NT2/D1 (cell line): ENCODE measurements around the gene THBS2.
"Not testable (repeated sequence)": the region's sequence is repeated elsewhere in the genome, so short reads cannot be mapped to it uniquely, and the experiment has no call there.

Experiments
- DNase-seq: peaks from one replicate; pipeline ENCODE4 v3.0.0-alpha.2; 2011; ENCODE audit warnings: low read depth, low spot score
- H3K27me3 ChIP-seq: 2 replicates; pipeline ENCODE4 v1.6.0; 2011; ENCODE audit warnings: mild to moderate bottlenecking; ENCODE audit not compliant: insufficient read length, insufficient read depth
- H3K36me3 ChIP-seq: 2 replicates; pipeline ENCODE4 v1.6.1; 2011; ENCODE audit warnings: mild to moderate bottlenecking, low read length, mixed read lengths; ENCODE audit not compliant: insufficient read depth, insufficient read length
- H3K4me1 ChIP-seq: 2 replicates; pipeline ENCODE4 v1.5.1; 2011; ENCODE audit not compliant: insufficient read depth, insufficient read length
- H3K4me3 ChIP-seq: 2 replicates; pipeline ENCODE4 v1.5.1; 2011; ENCODE audit warnings: low read depth; ENCODE audit not compliant: insufficient read length
- H3K9ac ChIP-seq: 2 replicates; pipeline ENCODE4 v1.6.0; 2011; ENCODE audit warnings: low read depth; ENCODE audit not compliant: insufficient read length
- H3K9me3 ChIP-seq: 2 replicates; pipeline ENCODE4 v1.5.1; 2011; ENCODE audit warnings: mild to moderate bottlenecking, low read length; ENCODE audit not compliant: insufficient read depth
- SUZ12 ChIP-seq: IDR thresholded peaks from 2 replicates; pipeline ENCODE4 v1.6.1; 2011; ENCODE audit not compliant: insufficient read length, insufficient read depth; ENCODE audit errors: extremely low read depth
- YY1 ChIP-seq: IDR thresholded peaks from 2 replicates; pipeline ENCODE4 v1.6.1; 2011; ENCODE audit not compliant: insufficient read length, insufficient read depth
- ZNF274 ChIP-seq: IDR thresholded peaks from 2 replicates; pipeline ENCODE4 v1.6.1; 2011; ENCODE audit warnings: mild to moderate bottlenecking, low read depth, low read length

Gene THBS2

DNA sequence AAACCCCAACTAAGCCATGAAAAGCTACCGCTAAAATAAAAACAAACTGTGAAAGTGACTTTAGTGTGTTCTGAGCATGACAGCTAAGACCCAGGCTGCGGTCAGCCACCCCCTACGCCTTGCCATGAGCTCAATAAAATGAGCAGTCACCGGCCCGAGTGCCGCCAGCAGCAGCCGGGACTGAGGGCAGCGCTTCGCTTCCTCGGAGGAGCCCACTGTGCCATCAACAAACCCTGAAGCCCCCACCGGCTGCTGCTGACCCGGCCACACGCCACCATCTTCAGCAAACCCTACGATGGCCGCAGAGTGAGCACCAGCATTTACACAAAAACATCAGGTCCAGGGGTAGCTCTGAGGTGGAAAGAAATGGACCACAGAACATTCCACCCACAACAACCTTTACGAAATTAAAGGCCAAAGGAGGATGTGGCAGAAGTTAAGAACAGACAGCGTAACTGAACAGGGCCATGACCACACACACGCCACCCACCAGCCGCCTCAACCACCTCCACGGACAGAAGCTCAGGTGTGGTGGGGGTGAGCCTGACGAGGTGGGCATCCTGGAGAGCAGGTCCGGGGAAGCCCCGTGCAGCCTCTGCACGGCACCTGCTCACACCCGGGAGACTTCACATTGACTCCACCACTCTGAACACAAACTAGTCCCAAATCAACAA lies 67.0 kb downstream of the THBS2 start:
- no peak overlapping the region for H3K9ac ChIP-seq
- DNase-seq, result no peak
- no peak for TF ChIP-seq SUZ12
- no peak for TF ChIP-seq ZNF274
- TF ChIP-seq YY1, result no peak
- H3K4me1 ChIP-seq, result peaks cover 4% of the 10 kb centered on the region
- H3K9me3 ChIP-seq, result no peaks in the 10 kb centered on the region
- H3K27me3 ChIP-seq, result no peaks in the 10 kb centered on the region
- H3K36me3 ChIP-seq, result no peaks in the 10 kb centered on the region
- H3K4me3 ChIP-seq, result no peak overlapping the region

DNA sequence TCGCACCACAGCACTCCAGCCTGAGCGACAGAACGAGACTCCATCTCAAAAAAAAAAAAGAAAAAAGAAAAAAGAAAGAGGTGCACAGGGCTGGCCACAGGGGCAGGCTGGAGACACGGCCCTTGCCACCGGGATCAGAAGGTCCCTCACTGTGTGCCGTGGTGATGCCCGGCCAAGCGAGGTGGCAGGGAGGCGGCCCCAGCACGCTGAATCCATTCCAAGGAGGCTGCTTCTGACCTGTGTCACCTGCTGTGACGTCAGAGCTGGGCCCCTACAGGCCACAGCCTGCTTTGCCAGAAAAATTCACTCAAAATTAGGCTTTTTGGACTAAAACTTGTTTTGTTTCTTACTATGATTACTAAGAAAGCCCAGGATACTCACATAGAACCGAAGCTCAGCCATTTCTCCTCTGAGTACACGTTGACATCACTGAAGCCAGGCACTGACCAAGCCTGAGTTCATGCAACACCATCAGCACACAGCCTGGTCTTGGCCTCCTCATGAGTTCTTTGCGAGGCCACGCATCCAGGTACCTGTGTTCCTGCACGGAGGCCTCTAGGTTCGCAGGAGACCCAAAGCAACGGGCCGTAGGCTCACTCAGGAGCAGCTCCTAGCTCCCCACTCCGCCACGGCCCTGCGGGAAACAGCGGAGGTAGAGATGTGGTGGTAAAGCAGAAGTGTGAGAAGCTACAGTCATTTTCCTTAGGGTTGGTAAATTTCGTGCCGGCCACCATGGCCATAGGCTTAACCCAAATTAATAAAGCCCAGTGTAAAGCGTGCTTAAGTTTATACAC lies 67.8 kb downstream of the THBS2 start:
- TF ChIP-seq ZNF274, result no peak
- no peak for TF ChIP-seq SUZ12
- TF ChIP-seq YY1, result no peak
- Histone ChIP-seq H3K27me3 (no peaks in the 10 kb centered on the region), H3K9me3 (no peaks in the 10 kb centered on the region), H3K9ac (no peak overlapping the region), H3K4me3 (no peak overlapping the region), H3K36me3 (no peaks in the 10 kb centered on the region), H3K4me1 (peaks cover 4% of the 10 kb centered on the region)
- DNase-seq, result no peak

DNA sequence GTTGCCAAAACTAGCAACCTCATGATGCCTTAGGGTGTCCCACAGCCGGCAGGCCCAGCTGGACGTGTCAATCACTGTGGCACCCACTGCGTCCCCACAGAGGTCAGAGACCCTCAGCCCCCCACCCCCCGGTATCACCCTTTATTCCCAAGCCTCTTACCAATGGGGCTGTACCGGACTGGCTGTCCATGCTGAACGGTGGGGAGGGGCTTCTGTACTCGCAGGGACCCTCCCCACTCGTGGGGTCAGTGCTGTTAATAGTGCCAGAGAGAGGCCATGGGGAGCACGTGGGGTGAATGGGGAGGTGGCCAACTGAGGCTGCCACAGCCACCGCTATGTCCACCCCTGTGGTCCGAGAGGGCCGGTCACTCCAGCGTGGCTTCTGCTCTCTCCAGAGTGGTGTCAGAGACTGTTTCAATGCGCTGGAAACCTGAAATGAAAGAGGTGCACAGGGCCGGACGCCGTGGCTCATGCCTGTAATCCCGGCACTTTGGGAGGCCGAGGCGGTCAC lies 68.6 kb downstream of the THBS2 start:
- TF ChIP-seq ZNF274 (no peak), YY1 (no peak)
- Histone ChIP-seq H3K36me3 (no peaks in the 10 kb centered on the region), H3K4me3 (no peak overlapping the region), H3K4me1 (peaks cover 1% of the 10 kb centered on the region), H3K9me3 (no peaks in the 10 kb centered on the region; the same call in 1 of the 2 replicates), H3K9ac (no peak overlapping the region), H3K27me3 (no peaks in the 10 kb centered on the region)
- no peak for DNase-seq

DNA sequence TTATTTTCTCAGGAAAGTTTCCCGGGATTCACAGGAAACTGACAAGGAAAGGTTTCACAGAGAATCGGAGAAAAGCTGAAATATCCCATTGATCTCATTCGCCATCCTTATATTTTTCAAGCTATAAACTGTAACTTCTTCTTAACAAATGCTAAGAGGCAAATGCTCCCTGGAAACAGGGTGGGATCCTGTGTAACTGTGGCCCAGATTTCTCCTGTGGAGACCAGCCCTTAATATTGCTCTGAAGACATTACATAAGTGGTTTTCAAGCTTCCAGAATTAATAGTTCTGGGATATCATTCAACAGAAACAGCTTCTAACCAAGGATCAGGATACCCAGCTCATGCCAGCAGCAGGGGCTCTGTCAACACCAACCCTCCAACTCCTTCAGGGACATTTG lies 69.2 kb downstream of the THBS2 start:
- Histone ChIP-seq H3K4me1 (no peaks in the 10 kb centered on the region), H3K27me3 (no peaks in the 10 kb centered on the region), H3K9me3 (no peaks in the 10 kb centered on the region; the same call in 1 of the 2 replicates), H3K36me3 (no peaks in the 10 kb centered on the region), H3K4me3 (no peak overlapping the region), H3K9ac (no peak overlapping the region)
- DNase-seq, result no peak
- TF ChIP-seq SUZ12 (no peak), YY1 (no peak)

DNA sequence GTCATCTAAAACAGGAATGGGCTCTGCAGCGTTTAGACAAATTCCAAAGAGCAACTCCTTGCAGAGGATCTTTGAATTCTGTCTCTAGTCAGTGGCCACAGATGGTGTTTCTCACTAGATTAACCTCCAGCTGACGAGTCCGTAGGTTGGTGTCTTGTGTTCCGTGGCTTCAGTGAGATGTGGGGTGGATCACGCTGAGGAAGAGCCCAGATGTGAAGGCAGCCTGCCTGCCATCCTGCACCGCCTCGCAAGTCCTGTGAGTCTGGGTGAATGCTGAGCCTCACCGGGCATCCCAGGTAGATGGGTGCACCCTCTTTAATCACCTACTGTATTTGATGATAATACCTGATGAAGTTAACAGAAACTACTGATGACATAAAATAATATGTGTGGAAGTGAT lies 70.4 kb downstream of the THBS2 start:
- H3K4me1 ChIP-seq, result no peaks in the 10 kb centered on the region
- DNase-seq, result no peak
- H3K27me3 ChIP-seq, result no peaks in the 10 kb centered on the region
- no peak overlapping the region for H3K4me3 ChIP-seq
- no peak overlapping the region for H3K9ac ChIP-seq
- TF ChIP-seq ZNF274 (no peak), SUZ12 (no peak), YY1 (no peak)
- no peaks in the 10 kb centered on the region; the same call in 1 of the 2 replicates for H3K9me3 ChIP-seq
- H3K36me3 ChIP-seq, result no peaks in the 10 kb centered on the region

DNA sequence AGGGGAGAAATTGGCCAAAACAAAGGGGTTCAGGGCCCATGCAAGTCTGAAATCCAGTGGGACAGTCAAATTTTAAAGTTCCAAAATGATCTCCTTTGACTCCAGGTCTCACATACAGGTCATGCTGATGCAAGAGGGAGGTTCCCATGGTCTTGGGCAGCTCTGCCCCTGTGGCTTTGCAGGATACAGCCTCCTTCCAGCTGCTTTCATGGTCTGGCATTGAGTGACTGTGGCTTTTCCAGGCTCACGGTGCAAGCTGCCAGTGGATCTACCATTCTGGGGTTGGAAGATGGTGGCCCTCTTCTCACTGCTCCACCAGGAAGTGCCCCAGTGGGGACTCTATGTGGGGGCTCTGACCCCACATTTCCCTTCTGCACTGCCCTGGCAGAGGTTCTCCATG lies 73.8 kb downstream of the THBS2 start:
- H3K9me3 ChIP-seq, DNase-seq, H3K4me3 ChIP-seq, H3K27me3 ChIP-seq, H3K9ac ChIP-seq, H3K4me1 ChIP-seq, H3K36me3 ChIP-seq: not testable (repeated sequence)

DNA sequence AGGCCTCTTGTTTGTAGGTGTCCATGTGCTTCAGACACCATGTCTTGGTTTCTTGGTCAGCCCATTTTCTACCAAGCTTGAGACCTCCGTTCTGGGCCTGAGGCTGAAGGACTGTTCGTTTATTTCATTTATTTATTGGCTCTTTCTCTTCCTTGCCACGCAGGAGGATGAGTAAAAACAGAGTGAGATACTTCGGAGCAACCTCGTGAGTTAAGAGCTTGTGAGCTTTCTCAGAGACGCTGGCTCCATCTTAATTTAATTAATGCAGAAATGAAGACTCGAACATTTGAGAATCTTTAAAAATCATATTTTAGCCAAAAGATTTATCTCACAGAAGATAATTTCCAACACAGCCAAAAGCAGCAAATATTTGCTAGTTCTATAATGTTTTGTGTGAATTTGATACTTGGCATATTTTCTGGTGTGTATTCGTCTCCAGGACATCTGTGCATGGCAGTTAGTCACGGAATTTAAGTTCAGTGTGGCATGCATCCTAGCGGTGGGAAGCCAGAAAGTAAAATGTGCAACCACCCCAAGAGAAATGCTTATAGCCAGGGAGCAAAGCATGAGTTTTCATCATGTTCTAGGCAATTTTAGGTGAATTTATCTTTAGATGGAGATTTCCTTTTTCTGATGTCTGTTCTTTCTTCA lies 76.0 kb downstream of the THBS2 start:
- Histone ChIP-seq H3K36me3 (no peaks in the 10 kb centered on the region), H3K9ac (no peak overlapping the region), H3K4me3 (no peak overlapping the region), H3K9me3 (no peaks in the 10 kb centered on the region; the same call in 1 of the 2 replicates), H3K4me1 (no peaks in the 10 kb centered on the region), H3K27me3 (no peaks in the 10 kb centered on the region)
- TF ChIP-seq YY1 (no peak), SUZ12 (no peak), ZNF274 (no peak)
- no peak for DNase-seq
